ENCODE measurements around the gene GAL3ST3.

DNA sequence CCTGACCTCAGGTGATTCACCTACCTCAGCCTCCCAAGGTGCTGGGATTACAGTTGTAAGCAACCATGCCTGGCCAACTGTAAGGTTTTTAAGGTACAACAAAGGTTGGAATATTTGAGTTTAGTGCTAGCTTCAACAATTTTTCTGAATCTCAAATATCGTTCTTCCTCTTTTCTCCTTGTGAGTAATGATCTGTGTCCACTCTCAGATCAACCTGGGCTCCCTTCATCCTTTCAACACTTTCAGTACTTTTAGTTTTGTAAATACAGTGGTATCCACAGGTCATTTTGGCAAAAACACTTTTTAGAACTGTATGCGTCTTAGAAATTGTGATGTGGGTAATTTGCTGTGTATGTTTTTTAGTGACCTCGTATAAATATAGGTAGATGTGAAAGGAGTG lies 29.0 kb upstream of the GAL3ST3 start:
- TF ChIP-seq CTCF (conservative IDR thresholded peaks at IDR 0.05 in 1 of 2, IDR thresholded peaks at IDR 0.05 in 1 of 2; ENCODE audit: low read depth in 1 of 2, low read length in 2 of 2), result no peak
- TF ChIP-seq EZH2 (IDR thresholded peaks at IDR 0.05; ENCODE audit: low read length, missing control alignments), result no peak
